Renal pelvis (tissue), 4 donors: ENCODE measurements around the gene RECK. TPM values are rescaled to one million over a fixed set of nuclear protein-coding genes. Genes with fewer than 3 reads are reported as not detected.

Source experiments
- DNase-seq: peaks from one replicate; pipeline ENCODE4 v3.0.0-alpha.2; 2013
- polyA plus RNA-seq, 3 donors: library from polyadenylated mRNA; unstranded; fragments of 120-200 nt; gene quantifications; one replicate each; pipeline ENCODE4 v1.2.1, GENCODE V29; 2013; ENCODE audit not compliant: insufficient read length in 3 of 3

RECK gene
- polyA plus RNA-seq, 3 donors, result 25.4 to 28.1 (median 26.5) TPM

DNA sequence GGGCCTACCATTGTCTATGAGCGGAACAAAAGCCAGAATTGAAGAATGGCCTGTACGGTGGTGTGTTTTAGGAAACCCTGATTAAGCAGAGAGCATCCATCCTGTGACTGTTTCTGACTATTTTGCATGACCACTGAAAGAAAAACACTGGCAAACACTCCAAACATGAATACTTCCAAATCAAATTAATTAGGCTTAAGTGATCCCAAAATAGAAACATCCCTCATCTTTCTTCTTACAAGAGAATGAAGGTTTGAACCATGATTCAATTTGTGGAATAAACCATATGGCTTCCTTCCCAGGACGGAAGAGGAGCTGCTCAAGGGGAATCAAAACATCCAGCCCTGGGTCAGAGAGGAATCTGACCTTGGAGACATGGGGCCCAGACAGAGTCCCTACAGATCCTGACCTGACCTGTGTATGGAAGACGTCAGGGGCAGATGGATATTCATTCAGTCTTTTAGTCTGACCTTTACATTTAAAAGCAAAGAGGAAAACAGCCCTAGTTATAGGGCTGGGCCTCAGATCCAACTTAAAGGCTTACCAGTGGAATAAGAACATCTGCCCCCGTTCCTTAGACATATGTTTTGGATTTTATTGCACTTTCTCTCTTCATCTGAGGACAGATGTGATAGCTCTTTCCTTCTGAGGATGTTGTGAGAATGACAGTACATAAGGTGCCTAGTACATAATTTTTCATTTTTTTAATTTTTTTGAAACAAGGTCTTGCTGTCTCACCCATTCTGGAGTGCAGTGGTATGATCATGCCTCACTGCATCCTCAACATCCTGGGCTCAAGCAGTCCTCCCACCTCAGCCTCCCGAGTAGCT, 17.6 kb upstream of the RECK start:
- DNase-seq, result peak; percentile 15

DNA sequence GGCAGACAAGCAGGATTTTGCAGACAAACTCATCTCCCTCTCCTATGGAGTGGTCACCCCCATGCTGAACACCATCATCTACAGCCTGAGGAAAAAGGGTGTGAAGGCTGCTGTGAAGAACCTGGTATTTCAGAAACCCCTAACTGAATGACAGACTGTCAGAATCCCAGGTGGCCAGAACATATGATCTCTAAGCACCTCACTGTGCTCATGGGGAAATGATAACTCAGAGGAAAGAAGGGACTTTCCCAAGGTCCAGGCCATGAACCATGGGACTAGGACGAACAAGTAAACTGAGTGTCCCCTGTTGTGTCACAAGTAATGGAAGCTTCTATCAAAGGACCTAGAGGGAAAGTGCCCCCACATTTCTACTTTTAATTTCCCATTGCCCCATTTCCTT, 14.7 kb upstream of the RECK start:
- DNase-seq, result no peak

DNA sequence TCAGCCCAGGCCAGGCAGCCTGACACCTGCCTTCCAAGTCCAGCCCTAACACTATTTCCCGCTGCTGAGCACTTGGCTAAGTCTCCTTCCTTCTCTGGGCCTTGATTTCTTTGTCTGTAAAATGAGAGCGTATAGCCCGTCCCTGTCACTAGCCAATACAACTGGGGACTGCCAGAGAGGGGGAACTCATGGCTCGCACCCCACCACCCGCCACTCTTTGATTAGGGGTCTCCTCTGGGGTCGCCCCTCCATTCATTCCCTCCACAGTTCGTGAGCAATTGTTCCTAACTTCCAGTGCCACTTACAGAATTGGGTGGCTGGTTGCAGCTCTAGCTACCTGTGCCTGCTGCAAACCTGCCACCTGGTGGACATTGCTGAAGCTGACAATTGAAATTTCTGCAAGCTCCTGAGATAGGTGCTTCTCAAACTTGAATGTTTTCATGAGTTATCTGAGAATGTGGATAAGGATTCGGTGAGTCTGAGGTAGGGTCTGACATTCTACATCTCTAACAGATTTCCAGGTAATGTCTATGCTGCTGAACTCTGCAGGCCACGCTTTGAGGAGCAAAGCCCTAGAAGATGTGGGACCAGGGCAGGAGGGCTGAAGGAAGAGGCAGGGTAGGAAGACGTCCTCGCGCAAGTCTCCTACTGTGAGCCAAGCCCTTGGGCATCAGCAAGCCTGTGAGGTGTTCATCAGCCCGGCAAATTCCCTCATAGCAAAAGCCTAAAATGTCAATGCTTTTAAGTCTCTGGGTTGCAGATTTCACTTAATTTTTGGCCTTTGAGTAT, 13.3 kb upstream of the RECK start:
- peak; percentile 65 for DNase-seq

DNA sequence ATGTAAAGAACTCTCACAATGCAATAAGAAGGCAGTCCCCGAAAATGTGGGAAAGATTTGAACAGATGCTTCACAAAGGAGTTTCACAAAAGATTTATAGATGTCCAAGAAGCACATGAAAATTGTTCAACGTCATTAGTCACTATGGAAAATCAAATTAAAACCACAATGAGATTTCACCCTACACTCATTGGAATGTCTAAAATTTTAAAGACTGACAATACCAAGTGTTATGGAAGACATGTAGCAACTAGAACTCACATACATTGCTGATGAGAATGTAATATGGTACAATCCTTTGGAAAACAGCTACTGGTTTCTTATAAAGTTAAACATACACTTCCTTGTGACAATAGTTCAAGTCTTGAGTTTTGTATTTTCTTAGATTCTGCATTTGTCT, 11.0 kb upstream of the RECK start:
- no peak for DNase-seq

DNA sequence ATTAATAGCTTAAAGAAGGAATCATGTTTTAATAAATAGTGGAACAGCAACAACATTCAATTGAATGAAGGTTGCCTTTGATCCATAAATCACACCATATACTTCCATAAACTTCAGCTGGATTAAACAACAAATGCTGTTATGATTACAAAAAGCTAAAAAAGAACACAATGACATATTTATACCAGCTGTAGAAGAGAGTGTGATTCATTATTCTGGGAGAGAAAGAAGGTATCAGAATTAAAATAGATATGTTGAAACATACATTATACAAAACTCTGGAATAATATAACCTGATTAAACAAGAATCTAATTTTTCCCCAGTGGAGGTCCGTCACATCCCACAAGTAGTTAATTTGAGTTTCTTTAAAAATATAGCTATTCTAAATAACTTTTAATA, 7.5 kb upstream of the RECK start:
- DNase-seq, result no peak

DNA sequence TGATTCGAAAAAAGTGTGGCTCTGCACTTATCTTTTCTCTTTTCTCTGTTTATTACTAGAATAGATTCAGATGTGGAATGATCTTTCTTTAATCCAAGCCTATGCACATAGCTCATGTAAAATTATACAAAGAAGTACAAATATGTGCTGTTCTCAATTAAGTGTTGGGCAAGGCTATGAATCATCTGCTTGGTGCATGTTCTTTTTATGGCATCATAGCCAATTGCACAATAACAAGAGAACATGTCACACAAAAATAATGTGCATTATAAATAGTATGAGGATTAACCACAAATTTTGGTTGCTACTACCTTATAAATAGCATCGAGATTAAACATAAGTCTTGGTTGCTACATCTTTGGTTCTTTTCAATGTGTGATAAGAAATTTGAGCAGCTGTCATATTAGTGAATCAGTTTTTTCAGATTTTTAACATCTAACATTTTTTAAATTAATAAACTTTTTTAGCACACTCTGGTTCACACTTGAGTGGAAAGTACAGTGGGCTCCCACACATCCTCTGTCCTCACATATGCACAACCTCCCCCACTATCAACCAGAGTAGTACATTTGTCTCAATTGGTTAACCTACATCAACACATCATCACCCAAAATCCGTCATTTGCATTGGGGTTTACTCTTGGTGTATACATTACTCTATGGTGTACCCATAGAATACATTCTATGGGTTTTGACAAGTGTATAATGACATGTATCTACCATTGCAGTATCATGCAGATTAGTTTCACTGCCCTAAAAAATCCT, 6.8 kb upstream of the RECK start:
- no peak for DNase-seq

DNA sequence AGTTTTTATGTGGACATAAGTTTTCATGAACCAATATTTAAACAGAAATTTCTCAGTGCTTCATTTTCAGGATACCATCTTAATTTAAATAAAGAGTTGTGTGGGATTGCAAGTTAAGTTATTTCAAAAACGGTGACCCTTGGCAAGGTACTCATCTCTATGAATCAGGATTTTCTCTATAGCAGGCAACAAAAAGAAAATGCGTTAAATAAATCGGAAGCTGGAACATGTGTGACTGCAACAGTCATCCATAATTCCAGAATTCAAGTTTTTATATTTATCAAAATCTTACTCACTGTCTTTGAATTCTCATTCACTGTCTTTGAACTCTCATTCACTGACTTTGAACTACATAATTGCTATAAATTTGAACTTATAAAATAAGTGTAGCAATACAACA, 5.8 kb upstream of the RECK start:
- no peak for DNase-seq

DNA sequence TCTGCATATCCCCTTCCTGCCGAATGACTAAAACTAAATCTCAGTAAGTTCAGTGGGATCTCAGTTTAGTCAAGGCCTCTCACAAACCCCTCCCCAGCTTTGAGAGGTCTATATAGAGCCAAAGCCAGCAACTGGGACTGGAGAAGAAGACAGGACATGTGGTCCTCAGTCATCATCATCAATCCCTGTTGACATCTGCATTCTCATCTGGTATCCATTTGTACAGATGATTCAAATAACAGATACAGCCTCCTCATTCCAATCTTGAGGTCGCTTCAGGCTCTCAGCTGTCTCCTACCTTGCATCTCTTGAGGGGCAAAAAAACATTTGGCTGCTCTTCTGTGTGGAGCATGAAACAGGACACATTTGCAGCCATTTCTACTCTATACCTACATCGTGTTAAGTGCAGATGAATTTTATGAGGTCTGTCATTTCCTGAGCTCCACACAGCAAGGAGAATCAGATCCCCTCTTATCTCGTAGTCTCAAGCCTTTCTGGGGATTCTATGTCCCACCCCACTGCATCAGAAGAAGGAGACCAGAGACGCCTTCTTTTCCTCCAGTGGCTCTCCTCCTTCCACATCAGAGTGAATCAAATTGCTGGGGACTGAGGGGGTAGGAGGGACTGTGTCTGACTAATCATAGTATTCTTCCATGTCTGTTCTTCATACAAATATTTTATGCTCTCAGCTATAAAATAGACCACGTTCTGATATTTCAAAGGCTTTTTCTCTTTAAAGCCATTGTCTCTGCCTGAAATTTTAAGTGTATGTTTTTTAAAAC, 4.7 kb upstream of the RECK start:
- DNase-seq, result no peak

DNA sequence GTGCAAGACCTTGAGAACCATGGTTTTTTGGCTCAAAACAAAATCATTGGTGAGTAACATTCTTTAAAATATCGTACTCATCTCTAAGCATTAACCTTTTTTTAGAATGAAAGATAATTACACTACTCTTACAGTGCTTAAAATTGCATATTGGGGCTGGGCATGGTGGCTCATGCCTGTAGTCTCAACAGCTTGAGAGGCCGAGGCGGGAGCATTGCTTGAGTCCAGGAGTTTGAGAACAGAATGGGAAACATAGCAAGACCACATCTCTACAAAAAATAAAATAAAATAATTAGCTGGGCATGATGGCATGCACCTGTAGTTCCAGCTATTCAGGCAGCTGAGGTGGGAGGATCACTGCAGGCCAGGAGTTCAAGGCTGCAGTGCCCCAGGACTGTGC, 2.9 kb upstream of the RECK start:
- no peak for DNase-seq

DNA sequence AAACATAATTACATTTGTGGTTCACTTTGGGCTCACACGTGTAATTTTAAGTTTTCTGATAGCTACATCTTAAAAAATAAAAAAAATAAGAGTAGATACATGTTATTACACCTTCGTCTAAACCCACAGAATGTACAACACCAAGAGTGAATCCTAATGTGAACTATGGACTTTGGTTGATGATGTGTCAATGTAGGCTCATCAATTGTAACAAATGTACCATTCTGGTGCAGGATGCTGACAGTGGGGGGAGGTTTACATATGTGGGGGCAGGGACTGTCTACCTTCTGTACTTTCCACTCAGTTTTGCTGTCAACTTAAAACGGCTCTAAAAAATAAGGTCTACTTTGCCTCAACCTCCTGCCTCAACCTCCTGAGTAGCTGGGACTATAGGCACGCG, 2.5 kb upstream of the RECK start:
- no peak for DNase-seq

DNA sequence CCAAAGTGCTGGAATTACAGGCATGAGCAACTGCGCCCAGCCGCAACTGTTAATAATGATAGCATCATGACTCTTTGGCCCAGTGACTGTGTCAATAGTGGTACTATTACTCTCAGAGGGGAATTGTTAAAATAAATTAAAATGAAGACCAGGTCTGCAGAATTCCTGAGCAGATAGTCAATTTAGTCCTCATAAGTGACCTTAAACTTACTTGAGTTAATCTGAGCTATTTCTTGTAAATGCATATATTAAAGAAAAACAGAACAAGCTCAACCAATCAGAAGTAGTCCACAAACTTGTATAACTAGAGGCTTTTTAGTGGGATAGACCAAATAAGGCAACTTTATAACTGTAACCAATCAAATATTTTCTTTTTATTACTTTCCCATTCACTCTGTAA, 1.7 kb upstream of the RECK start:
- DNase-seq, result no peak

DNA sequence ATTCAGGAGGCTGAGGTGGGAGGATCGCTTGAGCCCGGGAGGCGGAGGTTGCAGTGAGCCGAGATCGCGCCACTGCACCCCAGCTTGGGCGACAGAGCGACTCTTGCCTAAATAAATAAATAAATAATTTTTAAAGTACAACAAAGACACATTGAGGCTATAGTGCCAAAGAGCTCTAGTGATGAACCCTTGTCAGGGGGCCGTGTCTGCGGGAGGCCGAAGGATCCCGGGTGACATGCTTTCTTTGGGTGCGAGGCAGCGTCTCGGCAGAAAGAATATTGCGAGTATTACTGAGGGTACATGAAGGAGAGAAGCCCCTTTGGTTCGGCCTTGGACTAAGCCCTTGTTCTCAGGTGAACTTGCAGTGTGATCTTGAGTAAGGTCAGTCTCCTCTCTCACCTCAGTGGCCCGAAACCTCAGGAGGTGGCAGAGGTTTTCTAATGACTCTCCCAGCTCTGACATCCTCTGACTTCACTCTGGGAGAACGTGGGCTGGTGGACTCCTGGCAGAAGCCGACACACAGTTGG, 397 bp upstream of the RECK start:
- no peak for DNase-seq

DNA sequence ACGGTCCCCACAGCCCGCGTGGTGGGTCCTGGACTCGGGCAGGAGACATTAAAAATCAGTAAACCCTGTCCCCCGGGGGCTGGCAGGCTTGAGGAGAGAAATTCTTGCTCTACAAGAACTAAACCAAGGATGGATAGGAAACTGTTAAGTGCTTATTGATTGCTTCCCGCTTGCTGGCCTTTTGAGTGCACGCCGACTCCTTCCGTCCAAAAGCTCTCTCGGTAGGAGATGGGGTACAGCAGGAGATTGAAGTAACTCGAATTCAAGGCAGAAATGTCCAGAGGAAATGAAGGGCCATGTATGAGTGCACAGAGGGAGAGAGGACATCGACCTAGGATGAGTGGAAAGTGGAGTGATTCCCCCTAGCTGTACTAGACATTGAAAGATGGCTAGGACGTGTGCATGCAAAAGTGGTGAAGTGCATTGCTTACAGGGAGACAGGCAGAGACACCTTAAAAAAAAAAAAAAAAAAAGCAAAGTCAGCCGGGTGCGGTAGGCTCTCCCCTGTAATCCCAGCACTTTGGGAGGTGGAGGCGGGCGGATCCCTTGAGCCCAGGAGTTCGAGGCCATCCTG, 923 bp downstream of the RECK start:
- no peak for DNase-seq

DNA sequence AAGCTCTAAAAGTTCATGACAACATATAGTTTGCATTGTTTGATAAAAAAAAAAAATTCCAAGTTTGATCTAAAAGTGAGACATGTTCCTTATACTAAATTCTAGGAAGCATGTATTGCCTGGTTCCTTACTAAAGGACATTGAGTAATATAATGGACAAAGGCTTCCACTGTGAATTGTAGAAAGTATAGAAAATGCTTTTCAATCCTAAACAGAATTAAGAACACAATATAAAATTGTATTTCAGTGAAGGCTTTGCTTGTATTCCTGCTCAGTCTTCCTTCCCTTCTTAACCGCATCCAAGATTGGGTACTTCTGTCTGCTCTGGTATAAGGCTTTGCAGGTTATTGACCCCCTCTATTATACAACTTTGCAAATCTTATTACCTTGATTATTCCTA, 2.4 kb downstream of the RECK start:
- no peak for DNase-seq

DNA sequence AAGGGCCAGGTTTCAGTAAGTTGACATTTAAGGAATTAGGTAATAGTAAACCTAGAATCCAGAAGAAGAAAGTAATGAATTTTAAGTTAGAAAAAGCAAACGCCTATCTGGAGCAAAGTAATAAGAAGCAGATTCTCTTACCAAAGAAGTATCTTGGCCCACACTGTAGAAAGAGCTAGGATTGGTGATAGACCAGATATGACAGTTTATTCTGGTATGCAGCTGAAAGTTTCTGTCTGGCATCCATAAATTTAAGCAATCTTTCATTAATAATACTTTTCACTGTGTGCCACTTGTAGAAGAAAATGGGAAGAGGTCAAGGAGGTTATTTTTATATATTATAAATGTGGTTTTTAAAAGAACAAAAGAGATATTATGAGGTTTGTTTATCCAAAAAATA, 3.0 kb downstream of the RECK start:
- no peak for DNase-seq

DNA sequence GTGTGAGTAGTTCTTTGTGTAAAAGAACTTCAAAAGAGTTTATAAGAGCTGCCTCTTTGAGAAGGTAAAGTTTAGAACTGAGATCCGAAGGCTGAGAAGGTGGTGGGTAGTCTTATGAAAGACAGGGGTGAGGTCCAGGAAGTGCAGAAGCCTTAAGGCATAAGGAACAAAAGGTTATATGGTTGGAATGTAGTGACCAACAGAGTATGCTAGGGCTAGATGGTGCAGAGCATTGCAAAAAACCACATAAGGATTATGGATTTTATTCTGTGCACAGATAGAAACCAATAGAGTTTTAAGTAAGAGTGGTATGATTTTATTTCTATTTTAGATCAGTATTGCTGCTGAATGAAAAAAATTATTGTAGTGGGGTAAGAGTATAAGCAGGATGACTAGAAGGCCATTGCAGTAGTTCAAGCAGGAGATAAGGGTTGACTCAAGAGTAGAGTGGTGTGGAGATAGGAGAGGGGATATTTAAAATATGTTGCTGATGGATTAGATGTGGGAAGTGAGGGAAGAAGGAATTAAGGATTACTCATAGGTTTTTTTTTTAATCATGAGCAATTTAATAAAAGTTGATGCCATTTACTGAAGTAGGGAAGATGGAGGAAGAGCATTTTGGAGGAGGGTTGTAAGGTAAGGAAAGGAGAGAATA, 3.7 kb downstream of the RECK start:
- DNase-seq, result no peak

DNA sequence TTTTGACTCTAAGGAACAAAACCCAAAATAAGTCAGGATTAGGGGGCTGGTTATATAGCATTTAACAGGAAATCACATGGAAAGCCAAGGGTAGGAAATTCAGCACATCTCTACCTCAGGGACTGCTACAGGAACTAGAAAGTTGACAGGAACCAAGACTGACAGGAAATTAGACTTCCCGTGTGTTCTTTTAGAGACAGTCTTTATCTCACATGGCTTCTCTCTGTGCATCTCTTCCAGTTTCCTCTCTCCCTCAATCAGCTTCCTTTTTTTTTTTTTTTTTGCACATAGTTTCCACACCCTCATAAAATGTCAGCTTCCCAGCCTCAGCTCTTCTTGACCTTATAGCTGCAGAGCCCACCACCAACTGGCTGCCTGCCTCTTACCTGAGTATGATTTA, 4.8 kb downstream of the RECK start:
- DNase-seq, result no peak

DNA sequence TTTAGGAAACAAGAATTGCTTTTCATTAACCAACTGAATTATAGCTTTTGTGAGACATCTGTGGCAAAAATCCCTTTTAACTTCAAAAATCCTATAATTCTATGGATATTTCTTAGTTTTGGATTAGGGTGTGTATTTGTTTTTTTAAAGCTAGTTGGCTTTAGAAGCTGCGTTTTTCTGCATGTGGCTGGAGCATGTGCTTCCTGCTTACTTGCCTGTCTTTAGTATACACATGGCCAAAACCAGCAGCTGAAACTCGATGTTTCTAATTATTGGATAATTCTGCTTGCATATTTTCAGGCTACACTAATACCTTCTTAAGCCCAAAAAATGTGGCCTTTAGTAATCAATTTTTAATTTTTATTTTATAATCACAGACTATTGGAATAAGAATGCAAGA, 8.9 kb downstream of the RECK start:
- DNase-seq, result no peak

DNA sequence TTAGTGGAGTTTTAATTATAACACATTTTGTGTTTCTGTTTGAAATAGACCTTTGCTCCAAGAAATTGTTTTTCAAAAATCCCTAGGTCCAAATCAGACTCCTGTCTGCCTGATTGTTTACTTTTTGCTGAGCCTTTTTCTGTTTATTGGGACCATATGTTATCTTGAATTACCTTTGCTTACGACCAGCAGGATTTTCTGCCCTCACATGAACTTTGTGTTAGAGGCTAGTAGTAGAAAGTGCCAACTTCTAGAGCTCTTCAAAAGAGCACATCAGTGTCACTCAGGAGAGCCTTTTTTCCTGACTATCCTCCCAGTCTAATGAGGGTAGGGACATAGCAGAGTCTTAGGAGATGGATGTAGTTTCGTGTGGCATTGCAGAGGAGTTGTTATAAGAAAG, 10.2 kb downstream of the RECK start:
- no peak for DNase-seq

DNA sequence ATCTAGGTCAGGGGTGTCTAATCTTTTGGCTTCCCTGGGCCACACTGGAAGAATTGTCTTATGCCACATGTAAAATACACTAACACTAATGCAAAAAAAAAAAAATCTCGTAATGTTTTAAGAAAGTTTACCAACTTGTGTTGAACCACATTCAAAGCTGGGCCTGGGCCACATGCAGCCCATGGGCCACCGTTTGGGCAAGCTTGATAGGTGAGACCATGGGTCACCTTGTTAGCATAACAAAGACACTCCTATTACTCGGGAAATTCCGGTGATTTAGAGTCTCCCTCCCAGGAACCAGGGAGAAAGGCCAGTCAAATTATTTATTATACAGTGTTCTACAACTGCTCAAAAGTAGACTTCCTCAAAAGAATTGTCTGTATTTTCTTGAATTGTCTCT, 12.7 kb downstream of the RECK start:
- DNase-seq, result no peak

DNA sequence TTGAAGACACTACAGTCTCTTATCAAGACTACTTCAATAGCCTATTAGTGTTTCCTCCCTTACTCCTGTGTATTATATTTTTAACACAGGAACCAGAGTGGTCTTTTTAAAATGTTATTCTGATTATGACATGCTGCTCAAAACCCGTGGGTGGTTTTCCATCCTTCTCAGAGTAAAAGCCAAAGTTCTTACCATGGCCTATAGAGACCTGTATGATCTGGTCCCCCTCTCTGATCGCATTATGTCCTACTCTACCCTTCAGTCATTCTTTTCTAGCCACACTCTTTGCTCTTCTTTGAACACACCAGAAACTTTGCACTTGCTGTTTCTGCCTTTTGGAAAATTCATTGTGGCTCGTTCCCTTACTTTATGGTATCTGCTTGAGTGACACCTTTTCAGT, 13.8 kb downstream of the RECK start:
- no peak for DNase-seq
